H1 (cell line): ENCODE measurements around the gene SMPD2.

ENCODE experiments used
- EP300 ChIP-seq, 2 experiments: IDR thresholded peaks; 1 replicate in 1 of 2; 2 replicates in 1 of 2; pipeline ENCODE4 v1.6.1; 2011 to 2012; ENCODE audit warnings: low read depth in 2 of 2, low read length in 2 of 2, mild to moderate bottlenecking in 2 of 2, borderline replicate concordance in 1 of 2, inconsistent platforms in 1 of 2, moderate library complexity in 1 of 2
- EZH2 ChIP-seq: fragments of 200-600 bp; sonication (generic); IDR thresholded peaks from 2 replicates; pipeline ENCODE4 v1.7.1; 2012; ENCODE audit warnings: low read depth, mild to moderate bottlenecking, moderate library complexity, low read length, inconsistent platforms; ENCODE audit not compliant: severe bottlenecking

DNA sequence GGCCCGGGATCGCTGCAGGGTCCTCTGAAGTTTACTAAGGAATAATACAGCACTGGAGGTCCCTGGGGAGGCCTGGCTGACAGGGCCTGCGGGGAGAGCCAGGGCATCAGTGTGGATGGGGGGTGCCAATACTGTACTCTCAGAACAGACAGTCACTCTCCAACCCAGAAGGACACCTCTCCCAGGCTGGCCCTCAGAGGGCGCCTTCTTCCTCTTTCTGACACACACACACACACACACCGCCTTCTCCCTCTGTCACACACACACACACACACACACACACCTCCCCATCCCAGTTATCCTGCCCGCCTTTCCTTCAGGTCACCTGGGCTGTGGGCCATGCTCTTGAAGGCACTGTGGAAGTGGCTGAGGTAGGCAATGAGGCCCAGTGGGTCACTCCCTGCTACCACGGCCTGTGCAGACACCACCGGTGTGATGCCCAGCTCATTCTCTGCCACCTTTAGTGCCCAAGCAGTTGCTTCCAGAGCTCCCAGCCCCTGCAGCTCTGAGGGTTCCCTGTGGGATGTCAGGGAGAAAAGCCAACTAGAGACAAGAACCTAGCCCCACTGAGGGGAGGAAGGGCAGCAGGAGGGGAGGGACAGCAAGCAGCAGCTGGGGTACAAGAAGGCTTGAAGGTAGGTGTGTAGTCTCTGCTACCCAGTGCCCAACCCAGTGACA is 7.5 kb downstream of the SMPD2 start:
- TF ChIP-seq EZH2 (no peak), EP300 (IDR thresholded peaks at IDR 0.05; ENCODE audit: borderline replicate concordance in 1 of 2, low read depth in 2 of 2, low read length in 2 of 2) (no peak)
